Loucy (cell line): ENCODE data around the gene NHSL2.

Source experiments
- H2AFZ ChIP-seq: fragments of 200-600 bp; sonication (generic); 2 replicates; pipeline ENCODE4 v1.6.0; 2016; ENCODE audit warnings: antibody characterized with exemption, mild to moderate bottlenecking, low read length, moderate library complexity
- H3F3A ChIP-seq: fragments of 200-600 bp; 2 replicates; pipeline ENCODE4 v1.6.0; 2016; ENCODE audit warnings: antibody characterized with exemption, low read depth, mild to moderate bottlenecking
- H3K27me3 ChIP-seq: fragments of 200-600 bp; sonication (generic); 2 replicates; pipeline ENCODE4 v1.6.1; 2014; ENCODE audit warnings: low read length, mild to moderate bottlenecking; ENCODE audit not compliant: insufficient read depth, poor library complexity, severe bottlenecking
- H3K36me3 ChIP-seq: fragments of 200-600 bp; sonication (generic); 2 replicates; pipeline ENCODE4 v1.6.1; 2016; ENCODE audit warnings: low read length; ENCODE audit not compliant: insufficient read depth
- H3K4me1 ChIP-seq: fragments of 200-600 bp; sonication (generic); 2 replicates; pipeline ENCODE4 v1.5.1; 2014; ENCODE audit warnings: low read length, mild to moderate bottlenecking; ENCODE audit not compliant: insufficient read depth, poor library complexity, severe bottlenecking
- H3K4me2 ChIP-seq: fragments of 200-600 bp; sonication (generic); 2 replicates; pipeline ENCODE4 v1.6.0; 2014; ENCODE audit warnings: antibody characterized with exemption, low read length, low read depth, mild to moderate bottlenecking; ENCODE audit not compliant: poor library complexity, severe bottlenecking
- H3K4me3 ChIP-seq: fragments of 200-600 bp; sonication (generic); 2 replicates; pipeline ENCODE4 v1.5.1; 2014; ENCODE audit warnings: low read length, mild to moderate bottlenecking, mixed read lengths; ENCODE audit not compliant: poor library complexity, severe bottlenecking
- H3K79me2 ChIP-seq: fragments of 200-600 bp; sonication (generic); 2 replicates; pipeline ENCODE4 v1.6.1; 2014; ENCODE audit warnings: low read length; ENCODE audit not compliant: insufficient read depth
- H3K9ac ChIP-seq: fragments of 200-600 bp; sonication (generic); 2 replicates; pipeline ENCODE4 v1.6.0; 2014; ENCODE audit warnings: mild to moderate bottlenecking, low read depth, low read length, moderate library complexity; ENCODE audit not compliant: poor library complexity, severe bottlenecking
- H3K9me2 ChIP-seq: fragments of 200-600 bp; sonication (generic); replicated peaks from 2 replicates; pipeline ENCODE4 v1.6.1; 2016; ENCODE audit warnings: low read depth, low read length, mixed read lengths
- H3K9me3 ChIP-seq: fragments of 200-600 bp; sonication (generic); 2 replicates; pipeline ENCODE4 v1.6.1; 2014; ENCODE audit warnings: mild to moderate bottlenecking, antibody characterized with exemption, low read length, low read depth; ENCODE audit not compliant: insufficient read depth
- H4K20me1 ChIP-seq: fragments of 200-600 bp; sonication (generic); 2 replicates; pipeline ENCODE4 v1.6.0; 2014; ENCODE audit warnings: antibody characterized with exemption, low read length, mild to moderate bottlenecking; ENCODE audit not compliant: insufficient read depth, poor library complexity, severe bottlenecking
- EZH2phosphoT487 ChIP-seq: fragments of 200-600 bp; IDR thresholded peaks from 2 replicates; pipeline ENCODE4 v1.6.1; 2018; ENCODE audit warnings: antibody characterized with exemption, mild to moderate bottlenecking, moderate library complexity, borderline replicate concordance
- TF ChIP-seq, protein P1 (sequence below): fragments of 200-600 bp; sonication (generic); conservative IDR thresholded peaks from 2 replicates; pipeline ENCODE4 v1.5.1; 2014; ENCODE audit warnings: mild to moderate bottlenecking, antibody characterized with exemption, low read length

NHSL2 gene

DNA sequence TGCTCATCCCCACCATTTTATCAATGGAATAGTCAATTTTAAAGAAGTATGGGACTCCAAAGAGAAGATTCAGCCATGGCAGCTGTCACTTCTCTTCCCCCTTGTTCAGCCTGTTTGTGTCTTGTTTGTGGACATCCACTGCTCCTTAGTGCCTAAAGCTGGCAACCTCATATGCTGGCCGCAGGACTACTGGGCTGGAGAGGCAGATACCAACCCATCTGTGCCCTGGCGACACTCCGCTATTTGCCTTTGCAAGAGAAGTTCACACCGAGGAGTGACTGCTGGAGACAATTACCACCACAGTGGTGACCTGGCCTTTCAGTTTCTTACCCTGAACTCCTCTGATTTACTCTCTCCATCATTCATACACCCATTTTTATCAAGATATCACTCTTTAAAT is 64.3 kb downstream of the NHSL2 start:
- H3K27me3 ChIP-seq: no peaks in the 10 kb centered on the region
- no peaks in the 10 kb centered on the region for H4K20me1 ChIP-seq
- H3K4me3 ChIP-seq: no peak overlapping the region
- no peak overlapping the region for H3K4me2 ChIP-seq
- H2AFZ ChIP-seq: no peak overlapping the region
- no peaks in the 10 kb centered on the region for H3K79me2 ChIP-seq
- TF ChIP-seq EZH2phosphoT487: no peak
- TF ChIP-seq, protein P1, sequence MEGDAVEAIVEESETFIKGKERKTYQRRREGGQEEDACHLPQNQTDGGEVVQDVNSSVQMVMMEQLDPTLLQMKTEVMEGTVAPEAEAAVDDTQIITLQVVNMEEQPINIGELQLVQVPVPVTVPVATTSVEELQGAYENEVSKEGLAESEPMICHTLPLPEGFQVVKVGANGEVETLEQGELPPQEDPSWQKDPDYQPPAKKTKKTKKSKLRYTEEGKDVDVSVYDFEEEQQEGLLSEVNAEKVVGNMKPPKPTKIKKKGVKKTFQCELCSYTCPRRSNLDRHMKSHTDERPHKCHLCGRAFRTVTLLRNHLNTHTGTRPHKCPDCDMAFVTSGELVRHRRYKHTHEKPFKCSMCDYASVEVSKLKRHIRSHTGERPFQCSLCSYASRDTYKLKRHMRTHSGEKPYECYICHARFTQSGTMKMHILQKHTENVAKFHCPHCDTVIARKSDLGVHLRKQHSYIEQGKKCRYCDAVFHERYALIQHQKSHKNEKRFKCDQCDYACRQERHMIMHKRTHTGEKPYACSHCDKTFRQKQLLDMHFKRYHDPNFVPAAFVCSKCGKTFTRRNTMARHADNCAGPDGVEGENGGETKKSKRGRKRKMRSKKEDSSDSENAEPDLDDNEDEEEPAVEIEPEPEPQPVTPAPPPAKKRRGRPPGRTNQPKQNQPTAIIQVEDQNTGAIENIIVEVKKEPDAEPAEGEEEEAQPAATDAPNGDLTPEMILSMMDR: no peak
- H3K9ac ChIP-seq: no peak overlapping the region
- H3K9me2 ChIP-seq: no peaks in the 10 kb centered on the region
- H3K9me3 ChIP-seq: no peaks in the 10 kb centered on the region
- no peaks in the 10 kb centered on the region for H3K4me1 ChIP-seq
- no peaks in the 10 kb centered on the region for H3K36me3 ChIP-seq
- no peaks in the 10 kb centered on the region for H3F3A ChIP-seq

DNA sequence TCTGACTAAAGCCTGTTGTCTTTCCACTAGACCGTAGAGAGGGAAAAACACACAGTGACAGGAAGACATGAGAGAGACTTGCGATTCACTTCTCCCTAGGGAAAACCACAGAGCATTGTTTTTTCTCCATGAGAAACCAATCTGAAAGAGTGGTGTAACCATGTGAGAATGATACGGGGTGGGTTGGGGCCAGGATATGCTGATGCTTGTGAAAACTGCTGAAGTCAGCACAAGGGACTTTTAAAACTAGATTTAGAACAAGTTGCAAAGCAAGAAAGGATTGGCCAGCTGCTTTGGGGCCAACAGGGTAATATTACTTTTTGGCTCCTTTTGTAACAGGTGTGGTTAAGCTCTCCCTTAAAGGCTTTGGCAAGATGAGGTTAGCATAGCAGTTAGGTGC is 66.1 kb downstream of the NHSL2 start:
- no peak overlapping the region for H3K9ac ChIP-seq

DNA sequence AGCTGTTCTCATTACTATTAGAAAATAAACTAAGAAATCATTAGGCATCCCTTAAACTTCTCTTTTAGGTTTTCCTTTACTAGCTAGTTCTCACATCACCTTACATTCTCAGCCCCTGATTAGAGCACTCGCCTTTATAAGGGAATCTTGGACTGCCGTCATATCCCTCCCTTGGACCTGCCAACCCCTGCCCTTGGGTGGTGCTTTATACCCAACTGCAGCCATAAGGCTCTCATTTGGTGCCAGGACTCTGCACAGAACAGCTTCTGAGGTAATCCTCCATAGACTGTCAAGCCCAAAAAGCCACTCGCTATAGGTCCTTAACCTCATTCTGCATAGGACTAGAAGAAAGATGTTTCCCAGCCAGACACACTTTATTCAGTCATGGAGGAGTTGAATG is 67.5 kb downstream of the NHSL2 start:
- Histone ChIP-seq H3K79me2 (no peaks in the 10 kb centered on the region), H3K9me3 (no peaks in the 10 kb centered on the region), H3K27me3 (no peaks in the 10 kb centered on the region), H3K9me2 (no peaks in the 10 kb centered on the region), H3K4me2 (no peak overlapping the region), H3K4me1 (no peaks in the 10 kb centered on the region), H3K9ac (no peak overlapping the region), H2AFZ (no peak overlapping the region), H3K4me3 (no peak overlapping the region), H4K20me1 (no peaks in the 10 kb centered on the region), H3F3A (no peaks in the 10 kb centered on the region), H3K36me3 (no peaks in the 10 kb centered on the region)
- TF ChIP-seq, protein P1: no peak
- TF ChIP-seq EZH2phosphoT487: no peak

More for the DNA sequence above, 66.1 kb downstream of the NHSL2 start:
- H3K9me3 ChIP-seq: no peaks in the 10 kb centered on the region
- no peaks in the 10 kb centered on the region for H3K9me2 ChIP-seq
- H3K79me2 ChIP-seq: no peaks in the 10 kb centered on the region
- no peaks in the 10 kb centered on the region for H4K20me1 ChIP-seq
- H3K4me1 ChIP-seq: no peaks in the 10 kb centered on the region
- no peak for TF ChIP-seq EZH2phosphoT487
- TF ChIP-seq, protein P1: no peak
- H3K4me2 ChIP-seq: no peak overlapping the region
- H3F3A ChIP-seq: no peaks in the 10 kb centered on the region
- H3K27me3 ChIP-seq: no peaks in the 10 kb centered on the region
- no peaks in the 10 kb centered on the region for H3K36me3 ChIP-seq
- no peak overlapping the region for H3K4me3 ChIP-seq
- no peak overlapping the region for H2AFZ ChIP-seq
